ENCODE results near the gene NSMCE4A. TPM values are rescaled to one million over a fixed set of nuclear protein-coding genes. Genes with fewer than 3 reads are reported as not detected.
"Not testable (repeated sequence)": the region's sequence is repeated elsewhere in the genome, so short reads cannot be mapped to it uniquely, and the experiment has no call there.

Gene NSMCE4A
- total RNA-seq, 3 donors from 2014 or later (not counting 1 experiment from before 2014, with no cell fraction given) = 47.8 to 60.3 (median 47.9) TPM

DNA sequence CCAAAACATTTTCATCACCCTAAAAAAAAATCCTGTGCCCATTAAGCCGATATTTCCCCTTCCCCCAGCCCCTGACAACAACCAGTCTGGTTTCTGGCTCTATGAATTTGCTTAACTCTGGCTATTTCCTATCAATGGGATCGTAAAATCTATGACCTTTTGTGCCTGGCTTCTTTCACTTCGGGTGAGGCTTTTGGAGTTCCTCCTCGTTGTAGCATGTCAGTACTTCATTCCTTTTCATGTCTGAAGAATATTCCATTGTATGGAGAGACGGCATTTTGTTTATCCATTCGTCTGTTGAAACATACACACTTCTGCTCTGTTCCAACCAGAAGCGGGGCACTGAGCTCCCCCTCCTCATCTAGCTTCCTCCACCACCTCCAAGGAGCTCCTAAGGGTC is 43.5 kb upstream of the NSMCE4A start:
- Mint-ChIP-seq H3K36me3 (no peaks in the 10 kb centered on the region), H3K4me3 (no peak overlapping the region), H3K27ac (no peak overlapping the region), H3K27me3 (ENCODE audit: low read depth in 2 of 2) (peaks cover 0 to 5% of the 10 kb centered on the region in 2 donors), H3K4me1 (no peaks in the 10 kb centered on the region), H3K9me3 (no peaks in the 10 kb centered on the region)
- 72% methylated on average over 7 of the region's 7 CpGs for WGBS (ENCODE audit: insufficient coverage)
- Histone ChIP-seq H3K9me3 (ENCODE audit: control insufficient read depth, insufficient read depth, low read length) (no peaks in the 10 kb centered on the region), H3K4me3 (ENCODE audit: low read length) (no peak overlapping the region), H3K27me3 (ENCODE audit: control insufficient read depth, insufficient read depth, low read length) (peaks cover 2% of the 10 kb centered on the region), H3K4me1 (ENCODE audit: control insufficient read depth, insufficient read depth, low read length) (no peaks in the 10 kb centered on the region), H3K36me3 (ENCODE audit: control insufficient read depth, insufficient read depth, low read length) (no peaks in the 10 kb centered on the region), H3K27ac (ENCODE audit: low read length) (no peak overlapping the region)
- intact Hi-C loops (cut with micrococcal nuclease) = no loop called here
- TF ChIP-seq, protein P1, sequence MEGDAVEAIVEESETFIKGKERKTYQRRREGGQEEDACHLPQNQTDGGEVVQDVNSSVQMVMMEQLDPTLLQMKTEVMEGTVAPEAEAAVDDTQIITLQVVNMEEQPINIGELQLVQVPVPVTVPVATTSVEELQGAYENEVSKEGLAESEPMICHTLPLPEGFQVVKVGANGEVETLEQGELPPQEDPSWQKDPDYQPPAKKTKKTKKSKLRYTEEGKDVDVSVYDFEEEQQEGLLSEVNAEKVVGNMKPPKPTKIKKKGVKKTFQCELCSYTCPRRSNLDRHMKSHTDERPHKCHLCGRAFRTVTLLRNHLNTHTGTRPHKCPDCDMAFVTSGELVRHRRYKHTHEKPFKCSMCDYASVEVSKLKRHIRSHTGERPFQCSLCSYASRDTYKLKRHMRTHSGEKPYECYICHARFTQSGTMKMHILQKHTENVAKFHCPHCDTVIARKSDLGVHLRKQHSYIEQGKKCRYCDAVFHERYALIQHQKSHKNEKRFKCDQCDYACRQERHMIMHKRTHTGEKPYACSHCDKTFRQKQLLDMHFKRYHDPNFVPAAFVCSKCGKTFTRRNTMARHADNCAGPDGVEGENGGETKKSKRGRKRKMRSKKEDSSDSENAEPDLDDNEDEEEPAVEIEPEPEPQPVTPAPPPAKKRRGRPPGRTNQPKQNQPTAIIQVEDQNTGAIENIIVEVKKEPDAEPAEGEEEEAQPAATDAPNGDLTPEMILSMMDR (IDR thresholded peaks at IDR 0.05) = no peak
- DNase-seq (no peak), ATAC-seq (no peak)

DNA sequence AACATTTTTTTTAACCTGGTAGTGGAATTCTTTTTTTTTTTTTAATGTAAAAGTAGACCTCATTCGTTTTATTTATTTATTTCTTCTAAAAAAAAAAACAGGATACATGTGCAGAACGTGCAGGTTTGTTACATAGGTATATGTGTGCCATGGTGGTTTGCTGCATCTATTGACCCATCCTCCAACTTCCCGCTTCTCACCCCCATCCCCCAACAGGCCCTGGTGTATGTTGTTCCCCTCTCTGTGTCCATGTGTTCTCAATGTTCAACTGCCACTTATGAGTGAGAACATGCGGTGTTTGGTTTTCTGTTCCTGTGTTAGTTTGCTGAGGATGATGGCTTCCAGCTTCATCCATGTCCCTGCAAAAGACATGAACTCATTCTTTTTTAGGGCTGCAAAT is 42.9 kb upstream of the NSMCE4A start:
- ATAC-seq; intact Hi-C loops (cut with micrococcal nuclease); DNase-seq; H3K27me3 Mint-ChIP-seq (ENCODE audit: low read depth in 2 of 2); H3K4me1 Mint-ChIP-seq; H3K9me3 ChIP-seq (ENCODE audit: control insufficient read depth, insufficient read depth, low read length); H3K36me3 Mint-ChIP-seq; H3K9me3 Mint-ChIP-seq; H3K4me1 ChIP-seq (ENCODE audit: control insufficient read depth, insufficient read depth, low read length); H3K27ac ChIP-seq (ENCODE audit: low read length); H3K4me3 Mint-ChIP-seq; H3K4me3 ChIP-seq (ENCODE audit: low read length); H3K27me3 ChIP-seq (ENCODE audit: control insufficient read depth, insufficient read depth, low read length); H3K36me3 ChIP-seq (ENCODE audit: control insufficient read depth, insufficient read depth, low read length); H3K27ac Mint-ChIP-seq: not testable (repeated sequence)
- 86% methylated on average over 1 of the region's 4 CpGs for WGBS (ENCODE audit: insufficient coverage)

DNA sequence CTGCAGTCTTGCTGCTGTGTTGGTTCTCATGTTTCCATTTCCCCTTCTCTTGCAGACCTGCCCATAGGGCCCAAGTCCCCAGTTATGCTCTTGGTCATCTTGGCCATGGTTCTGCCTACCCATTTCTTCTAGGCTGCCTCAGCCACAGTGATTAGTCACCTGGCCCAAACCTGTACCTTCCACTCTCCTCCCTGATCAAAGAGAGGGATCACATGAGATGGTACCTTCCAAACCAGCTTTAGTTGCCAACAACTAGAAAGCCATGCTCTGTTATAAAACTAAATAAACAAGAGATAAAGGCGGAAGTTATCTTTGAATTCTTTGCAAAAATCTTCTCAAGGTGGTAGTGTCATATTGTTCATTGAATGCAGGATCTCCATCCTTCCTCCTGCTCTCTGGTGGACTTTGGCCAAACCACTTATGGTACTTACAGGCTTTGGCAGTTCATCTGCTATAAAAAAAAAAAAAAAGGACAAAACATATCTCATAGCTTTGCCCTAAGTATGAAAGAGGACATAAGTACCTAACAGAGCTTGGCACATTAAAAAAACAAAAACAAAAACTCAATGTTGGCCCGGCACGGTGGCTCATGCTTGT is 39.7 kb upstream of the NSMCE4A start:
- Mint-ChIP-seq H3K27ac (no peak overlapping the region), H3K4me3 (no peak overlapping the region), H3K27me3 (ENCODE audit: low read depth in 2 of 2) (peaks cover 10 to 21% of the 10 kb centered on the region in 2 donors), H3K36me3 (no peaks in the 10 kb centered on the region), H3K4me1 (no peaks in the 10 kb centered on the region), H3K9me3 (no peaks in the 10 kb centered on the region)
- TF ChIP-seq, protein P1 (IDR thresholded peaks at IDR 0.05) = no peak
- Histone ChIP-seq H3K36me3 (ENCODE audit: control insufficient read depth, insufficient read depth, low read length) (no peaks in the 10 kb centered on the region), H3K27ac (ENCODE audit: low read length) (no peak overlapping the region), H3K4me3 (ENCODE audit: low read length) (no peak overlapping the region), H3K27me3 (ENCODE audit: control insufficient read depth, insufficient read depth, low read length) (peaks cover 2% of the 10 kb centered on the region), H3K9me3 (ENCODE audit: control insufficient read depth, insufficient read depth, low read length) (no peaks in the 10 kb centered on the region), H3K4me1 (ENCODE audit: control insufficient read depth, insufficient read depth, low read length) (no peaks in the 10 kb centered on the region)
- no peak for DNase-seq
- WGBS (ENCODE audit: insufficient coverage) = 97% methylated on average over 2 of the region's 3 CpGs
- no peak for ATAC-seq
- intact Hi-C loops (cut with micrococcal nuclease) = no loop called here

DNA sequence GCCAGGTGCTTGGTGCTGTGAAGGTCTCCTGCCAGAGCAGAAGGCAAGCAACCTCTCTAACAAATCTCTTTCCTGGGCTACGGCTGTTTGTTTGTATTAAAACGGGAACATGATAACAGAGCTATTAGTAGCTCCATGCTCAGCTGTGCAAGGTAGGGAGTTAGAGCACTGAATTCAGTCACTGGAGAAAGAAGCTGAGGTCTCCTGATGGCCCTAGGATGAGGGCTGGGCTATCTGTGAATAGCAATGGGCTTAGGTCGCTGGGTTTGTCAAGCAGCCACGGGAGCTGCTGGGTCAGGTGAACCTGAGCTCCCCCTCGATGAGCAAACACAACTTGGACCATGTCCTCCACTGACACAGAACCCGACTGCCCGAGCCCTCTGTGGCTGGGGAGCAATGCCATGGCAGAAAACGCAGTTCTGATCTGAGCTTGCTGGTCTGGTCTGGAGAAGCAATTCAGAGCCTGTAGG is 38.3 kb upstream of the NSMCE4A start:
- H3K36me3 Mint-ChIP-seq = no peaks in the 10 kb centered on the region
- H3K27me3 Mint-ChIP-seq (ENCODE audit: low read depth in 2 of 2) = peaks cover 10 to 21% of the 10 kb centered on the region in 2 donors
- H3K9me3 Mint-ChIP-seq = no peaks in the 10 kb centered on the region
- intact Hi-C loops (cut with micrococcal nuclease) = no loop called here
- no peak for ATAC-seq
- no peaks in the 10 kb centered on the region for H3K9me3 ChIP-seq (ENCODE audit: control insufficient read depth, insufficient read depth, low read length)
- H3K4me3 Mint-ChIP-seq = no peak overlapping the region
- 70% methylated on average over 8 of the region's 8 CpGs for WGBS (ENCODE audit: insufficient coverage)
- H3K4me1 ChIP-seq (ENCODE audit: control insufficient read depth, insufficient read depth, low read length) = no peaks in the 10 kb centered on the region
- DNase-seq = no peak
- TF ChIP-seq, protein P1 (IDR thresholded peaks at IDR 0.05) = no peak
- no peak overlapping the region for H3K4me3 ChIP-seq (ENCODE audit: low read length)
- H3K27ac Mint-ChIP-seq = no peak overlapping the region
- no peaks in the 10 kb centered on the region for H3K27me3 ChIP-seq (ENCODE audit: control insufficient read depth, insufficient read depth, low read length)
- no peaks in the 10 kb centered on the region for H3K36me3 ChIP-seq (ENCODE audit: control insufficient read depth, insufficient read depth, low read length)
- H3K4me1 Mint-ChIP-seq = no peaks in the 10 kb centered on the region
- H3K27ac ChIP-seq (ENCODE audit: low read length) = no peak overlapping the region

Measured in natural killer cell (primary cell).